Testis (tissue), 2 donors: Measurements from ENCODE around the gene ANAPC2.

Source experiments
- CTCF ChIP-seq, 3 experiments: fragments of 450-650 bp in 2 of 3; fragments of 200-600 bp in 1 of 3; sonication (generic) in 1 of 3; IDR thresholded peaks; one replicate each; pipeline ENCODE4 v1.5.1; 2016 to 2019; ENCODE audit warnings: antibody characterized with exemption in 3 of 3, mild to moderate bottlenecking in 2 of 3, moderate library complexity in 1 of 3
- POLR2A ChIP-seq: fragments of 450-650 bp; IDR thresholded peaks from one replicate; pipeline ENCODE4 v1.6.1; 2017; ENCODE audit warnings: antibody characterized with exemption, mild to moderate bottlenecking, moderate library complexity

GRCh38 chr9:137145731-137146526 is 42.4 kb downstream of the ANAPC2 start:
- no peak for TF ChIP-seq POLR2A
- no peak for TF ChIP-seq CTCF (IDR thresholded peaks at IDR 0.05)
